Stimulated activated CD4-positive, alpha-beta T cell treated with anti-CD3 and anti-CD28 coated beads, Interleukin-1b, Interleukin-23, amount 100 ng/mL, for 24 hours (primary cell): Measurements from ENCODE around the gene GNG10.
"Not testable (repeated sequence)": the region's sequence is repeated elsewhere in the genome, so short reads cannot be mapped to it uniquely, and the experiment has no call there.

Experiments used
- DNase-seq, 4 experiments: peaks; one replicate each; pipeline ENCODE4 v3.0.0-alpha.2; 2020; ENCODE audit warnings: low read depth in 4 of 4, low spot score in 1 of 4

Gene GNG10

DNA sequence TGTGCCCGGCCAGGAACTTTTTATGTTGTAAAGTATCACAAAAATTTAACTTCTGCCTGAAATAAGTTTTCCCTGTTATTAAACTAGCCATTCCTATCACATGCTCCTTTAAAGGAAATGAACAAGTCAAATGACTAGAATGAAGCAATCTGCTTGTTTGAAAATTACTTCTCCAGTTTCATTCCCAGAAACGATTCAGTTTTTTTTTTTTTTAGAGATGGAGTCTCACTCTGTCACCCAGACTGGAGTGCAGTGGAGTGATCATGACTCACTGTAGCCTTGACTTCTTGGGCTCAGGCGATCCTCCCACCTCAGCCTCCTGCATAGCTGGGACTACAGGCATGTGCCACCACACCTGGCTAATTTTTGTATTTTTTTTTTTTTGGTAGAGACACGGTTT lies 13.3 kb upstream of the GNG10 start:
- DNase-seq = no peak

DNA sequence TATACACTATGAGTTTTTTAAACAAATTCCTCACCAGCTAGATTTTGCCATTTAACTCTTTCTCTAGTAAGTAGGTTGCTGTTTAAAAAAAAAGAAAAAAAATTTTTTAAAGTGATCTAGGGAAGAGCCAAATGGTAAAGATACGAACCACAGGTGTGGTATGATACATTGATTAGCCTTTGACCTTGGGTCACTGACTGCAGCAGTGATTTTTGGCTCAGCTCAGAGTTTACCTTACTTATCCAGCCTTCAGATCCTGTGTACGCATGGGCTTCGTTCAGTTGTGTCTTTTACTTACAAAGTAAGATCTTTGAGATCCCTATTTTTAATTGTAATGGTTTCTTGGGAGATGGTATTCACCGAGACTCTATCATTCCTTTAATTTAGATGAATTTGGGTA lies 12.4 kb upstream of the GNG10 start:
- DNase-seq = no peak

DNA sequence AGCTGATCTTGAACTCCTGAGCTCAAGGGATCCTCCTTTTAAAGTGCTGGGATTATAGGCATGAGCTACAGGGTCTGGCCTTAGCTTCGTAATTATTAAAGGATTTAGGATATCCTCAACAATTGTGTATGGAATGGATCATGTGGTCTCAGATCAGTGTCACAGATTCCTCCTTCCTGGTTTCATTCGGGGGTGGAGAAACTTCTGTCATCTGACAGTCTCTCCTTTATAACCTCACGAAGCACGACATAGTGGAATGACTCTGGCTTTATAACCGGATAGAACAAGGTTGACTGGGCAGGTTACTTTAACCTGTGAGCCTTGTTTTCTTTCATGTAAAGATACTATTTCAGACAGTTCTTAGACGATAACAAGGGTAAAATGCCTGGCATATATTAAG lies 4.4 kb upstream of the GNG10 start:
- no peak for DNase-seq

DNA sequence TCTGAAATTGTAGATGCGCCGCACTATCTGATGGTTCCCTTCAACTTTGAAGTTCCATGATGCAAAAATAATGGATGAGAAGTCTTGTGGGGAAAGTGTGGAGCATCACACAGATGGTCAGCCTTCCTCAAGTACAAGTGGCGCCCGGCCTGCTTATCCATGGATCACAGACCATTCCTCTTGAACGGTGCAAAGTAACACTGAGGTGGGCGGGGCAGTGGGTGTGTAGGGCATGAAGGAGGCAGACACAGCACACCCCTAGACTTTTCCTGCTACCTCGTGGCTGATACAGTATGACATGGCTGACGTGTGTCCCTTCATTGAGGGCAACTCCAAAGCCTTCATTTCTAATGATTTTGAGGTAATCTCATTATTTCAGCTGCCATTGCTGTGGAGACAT lies 2.5 kb upstream of the GNG10 start:
- no peak for DNase-seq

DNA sequence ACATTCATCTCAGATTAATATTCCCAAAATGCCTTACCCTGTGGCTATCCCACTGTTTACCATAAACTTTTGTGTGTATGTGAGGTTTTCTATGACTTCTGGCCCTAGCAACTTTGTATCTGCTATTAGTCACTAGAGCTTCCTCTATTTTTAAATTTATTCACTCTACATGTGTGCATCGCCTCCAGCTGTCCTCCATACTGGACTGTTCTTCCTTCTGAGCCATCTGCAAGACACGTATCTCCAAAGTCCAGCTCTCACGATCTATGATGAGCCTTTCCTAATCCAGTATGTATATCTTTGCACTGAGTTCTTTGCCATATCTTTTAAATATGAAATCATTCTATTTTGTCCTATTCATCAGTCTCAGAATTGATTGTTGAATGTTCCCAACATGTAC lies 1.7 kb upstream of the GNG10 start:
- DNase-seq = no peak

DNA sequence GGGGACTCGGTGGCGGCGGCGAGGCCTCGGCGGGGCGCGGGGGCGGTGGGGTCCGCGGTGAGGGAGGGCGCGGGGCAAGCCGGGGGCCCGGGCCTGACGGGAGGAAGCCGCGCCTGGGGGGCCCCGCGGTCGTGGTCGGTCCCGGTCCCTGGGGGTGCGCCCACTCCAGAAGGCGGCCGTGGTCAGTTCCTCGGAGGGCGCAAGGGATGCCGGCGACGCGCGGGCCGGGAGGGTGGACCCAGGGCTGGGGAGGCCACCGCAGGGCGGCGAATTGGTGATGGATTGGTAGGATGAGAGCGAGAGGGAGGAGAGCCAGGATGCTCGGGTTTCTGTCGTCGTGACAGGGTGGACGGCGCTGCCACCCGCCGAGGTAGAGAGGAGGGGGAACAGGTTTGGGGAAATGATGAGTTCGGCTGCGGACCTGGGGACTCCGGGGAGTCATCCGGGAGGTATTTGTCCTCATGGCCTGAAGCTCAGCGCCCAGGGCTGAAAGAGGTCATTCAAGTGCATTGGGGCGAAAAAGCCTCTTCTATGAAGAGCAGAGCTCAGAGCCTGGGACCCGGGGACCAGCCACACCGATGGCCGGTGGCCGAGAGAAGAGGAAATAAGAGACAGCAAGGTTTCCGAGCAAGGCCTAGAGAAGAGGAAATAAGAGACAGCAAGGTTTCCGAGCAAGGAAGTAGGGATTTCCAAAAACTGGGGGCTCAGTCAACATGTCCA lies 557 bp downstream of the GNG10 start:
- peak in 2 of 4 experiments; percentile 1 to 7 for DNase-seq

DNA sequence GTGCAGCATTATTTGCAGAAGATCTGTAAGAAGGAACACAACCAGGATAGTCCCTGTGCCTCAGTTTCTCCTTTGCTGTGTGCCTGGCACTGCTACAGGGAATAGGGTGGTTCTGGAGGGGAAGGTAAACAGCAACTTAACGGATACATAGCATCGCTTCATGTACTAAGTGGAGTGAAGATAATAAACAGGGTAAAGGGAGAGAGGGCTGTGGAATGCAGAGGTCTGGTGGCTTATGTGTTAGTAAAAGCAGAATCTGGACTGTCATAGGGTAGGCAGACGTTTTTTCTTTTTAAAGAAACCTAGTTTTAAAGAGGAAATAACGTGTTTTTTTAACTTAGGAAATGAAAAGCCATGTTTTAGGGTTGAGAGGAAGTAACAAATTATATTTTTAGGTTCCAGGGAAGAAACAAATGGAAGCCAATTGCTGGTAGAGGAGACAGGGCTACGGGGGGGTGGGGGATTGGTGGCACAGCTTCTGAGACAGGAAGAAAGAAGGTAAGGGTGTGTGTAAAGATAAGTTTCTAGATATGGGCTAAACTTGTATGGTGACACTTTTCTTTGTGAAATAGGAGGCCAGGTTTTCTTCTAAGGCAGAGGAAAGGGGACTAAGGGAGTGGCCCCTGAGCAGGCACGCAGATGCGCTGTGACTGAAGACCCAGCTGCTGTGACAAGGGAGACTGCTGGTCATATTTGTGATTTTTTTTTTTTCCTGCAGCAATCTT lies 1.3 kb downstream of the GNG10 start:
- no peak for DNase-seq

DNA sequence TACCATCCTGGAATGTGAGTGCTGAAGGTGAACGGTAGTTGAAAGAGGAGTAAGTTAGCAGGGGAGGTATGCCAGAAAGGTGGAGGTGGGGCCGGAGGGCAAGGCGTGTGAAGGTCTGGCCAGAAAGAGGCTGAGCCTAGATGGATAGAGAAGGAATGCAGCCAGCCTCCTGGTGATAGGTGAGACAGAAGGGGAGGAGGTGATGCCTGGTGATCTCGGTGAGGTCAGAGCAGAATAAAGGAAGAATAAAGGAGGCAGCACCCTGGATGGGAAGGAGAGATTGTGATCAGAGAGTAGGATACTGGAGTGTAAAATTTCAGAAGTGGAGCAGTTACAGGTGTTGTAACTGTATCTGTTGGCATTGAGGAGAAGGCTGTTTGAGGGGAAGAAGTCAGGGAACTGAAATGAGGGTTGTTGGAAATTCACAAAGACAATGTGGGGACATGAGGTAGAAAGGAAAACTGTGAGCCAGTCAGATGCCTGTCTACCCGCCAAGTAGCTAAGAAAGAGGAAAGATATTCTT lies 2.0 kb downstream of the GNG10 start:
- no peak for DNase-seq

DNA sequence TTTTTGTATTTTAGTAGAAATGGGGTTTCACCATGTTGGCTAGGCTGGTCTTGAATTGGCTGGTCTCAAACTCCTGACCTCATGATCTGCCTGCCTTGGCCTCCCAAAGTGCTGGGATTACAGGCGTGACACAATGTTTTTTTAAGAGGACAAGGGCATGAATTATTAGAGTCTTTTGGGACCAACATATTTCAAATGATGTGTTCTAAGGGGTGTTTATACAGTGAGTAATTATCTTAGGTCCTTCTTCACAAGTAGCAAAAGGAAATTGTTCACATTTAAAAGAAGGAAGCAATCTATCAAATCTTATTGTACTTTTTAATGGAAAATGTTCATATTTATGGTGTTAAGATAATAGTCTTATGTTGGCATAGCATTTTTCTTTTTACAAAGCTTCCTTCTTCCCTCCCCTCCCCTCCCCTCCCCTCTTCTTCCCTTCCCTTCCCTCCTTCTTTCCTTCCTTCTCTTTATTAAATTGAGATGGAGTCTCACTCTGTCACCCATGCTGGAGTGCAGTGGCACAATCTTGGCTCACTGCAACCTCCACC lies 6.7 kb downstream of the GNG10 start:
- DNase-seq = no peak

DNA sequence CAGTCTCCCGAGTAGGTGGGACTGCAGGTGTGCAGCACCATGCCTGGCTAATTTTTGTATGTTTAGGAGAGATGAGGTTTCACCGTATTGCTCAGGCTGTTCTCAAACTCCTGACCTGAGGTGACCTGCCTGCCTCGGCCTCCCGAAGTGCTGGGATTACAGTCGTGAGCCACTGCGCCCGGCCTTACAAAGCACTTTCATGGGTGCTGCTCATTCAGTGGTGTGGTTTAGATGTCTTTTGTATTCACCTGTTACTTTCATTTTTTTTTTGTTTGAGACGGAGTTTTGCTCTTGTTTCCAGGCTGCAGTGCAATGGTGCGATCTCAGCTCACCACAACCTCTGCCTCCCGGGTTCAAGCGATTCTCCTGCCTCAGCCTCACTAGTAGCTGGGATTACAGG lies 7.2 kb downstream of the GNG10 start:
- not testable (repeated sequence) for DNase-seq

DNA sequence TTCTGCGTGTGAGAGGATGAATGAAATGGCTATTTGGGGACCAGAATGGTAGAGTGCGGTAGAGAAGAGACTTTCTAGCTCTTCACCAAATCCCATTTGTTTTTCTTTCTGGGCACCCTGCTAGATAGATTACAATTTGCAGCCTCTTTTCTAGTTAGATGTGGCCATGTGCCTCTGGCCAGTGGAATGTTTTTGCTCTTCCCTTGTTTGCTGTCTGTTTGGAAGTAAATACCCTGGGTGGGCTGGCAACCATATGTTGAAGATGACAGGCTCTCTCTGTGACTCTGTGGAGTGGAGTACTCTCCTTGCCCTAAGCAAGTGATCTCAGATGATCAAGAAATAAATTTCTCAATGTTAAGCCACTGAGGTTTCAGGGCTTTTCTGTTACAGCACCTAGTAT lies 12.9 kb downstream of the GNG10 start:
- no peak for DNase-seq

DNA sequence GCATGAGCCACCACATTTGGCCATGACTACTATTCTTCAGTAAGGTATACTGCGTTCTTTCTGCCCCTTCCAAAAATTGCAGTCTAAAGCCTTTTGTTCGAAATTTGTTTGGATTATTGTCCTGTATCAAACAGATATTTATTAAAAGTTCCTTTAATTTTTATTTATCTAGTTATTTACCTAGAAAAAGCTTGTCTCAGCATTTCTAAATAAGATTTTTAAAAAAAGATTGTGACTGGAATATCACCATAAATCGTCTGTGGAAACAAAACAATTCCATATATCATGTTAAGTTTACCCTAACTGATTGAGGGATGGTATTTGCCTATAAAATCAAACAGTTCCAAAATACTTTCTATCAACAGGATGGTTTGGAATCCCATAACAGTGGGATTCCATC lies 14.7 kb downstream of the GNG10 start:
- DNase-seq = no peak

DNA sequence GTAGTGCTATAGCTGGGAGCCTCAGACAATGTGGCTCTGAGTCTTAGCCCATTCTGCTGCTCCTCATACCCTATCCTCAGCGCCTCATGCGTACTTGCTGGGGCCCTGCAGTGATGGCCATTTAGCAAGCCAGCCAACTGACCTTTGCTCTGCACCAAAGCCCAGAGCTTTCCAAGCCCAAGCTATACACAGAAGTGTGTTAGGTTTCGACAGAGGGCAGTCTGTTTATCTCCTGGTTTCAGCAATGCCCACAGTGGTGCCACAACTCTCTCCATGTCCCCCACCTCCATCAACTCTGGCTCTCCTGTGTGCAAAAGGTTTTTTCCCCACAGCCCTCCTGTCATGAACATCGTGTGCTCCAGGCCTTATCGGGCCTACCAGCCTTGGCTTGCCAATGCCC lies 16.9 kb downstream of the GNG10 start:
- no peak for DNase-seq

DNA sequence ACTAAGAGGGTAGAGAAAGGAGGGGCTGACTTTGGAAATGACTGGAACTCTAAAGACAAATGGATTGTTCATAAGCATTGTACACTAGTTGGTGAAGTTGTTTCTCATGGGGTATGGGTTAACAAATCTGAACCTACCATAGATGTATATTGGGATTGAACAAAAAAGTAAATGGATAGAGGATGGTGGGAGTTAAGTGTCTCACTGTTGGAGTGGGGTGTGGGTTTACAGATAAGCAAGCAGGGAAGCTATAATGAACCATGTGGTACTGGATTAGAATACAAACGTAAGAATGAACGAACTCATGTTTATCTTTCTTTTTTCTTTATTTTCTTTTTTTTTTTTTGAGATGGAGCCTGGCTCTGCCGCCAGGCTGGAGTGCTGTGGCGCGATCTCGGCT lies 17.8 kb downstream of the GNG10 start:
- DNase-seq = no peak

DNA sequence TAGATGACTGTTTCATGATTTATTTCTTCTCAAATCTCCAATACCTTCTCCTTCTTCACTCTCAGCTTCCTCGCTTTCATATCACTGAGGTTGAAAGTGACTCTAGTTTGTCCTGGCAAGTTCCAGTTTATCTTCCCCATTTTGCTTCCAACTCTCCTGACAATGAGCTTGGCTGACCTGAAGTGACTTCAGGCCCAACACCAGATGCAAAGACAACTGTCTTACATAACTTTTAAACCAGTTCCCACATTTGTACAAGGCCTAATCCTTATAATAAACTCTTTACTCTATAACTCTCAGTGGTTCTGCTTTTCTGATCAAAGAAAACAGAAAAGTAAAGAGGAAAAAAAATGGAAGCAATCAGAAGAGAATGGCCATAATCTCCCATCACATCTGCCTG lies 22.0 kb downstream of the GNG10 start:
- DNase-seq = no peak

DNA sequence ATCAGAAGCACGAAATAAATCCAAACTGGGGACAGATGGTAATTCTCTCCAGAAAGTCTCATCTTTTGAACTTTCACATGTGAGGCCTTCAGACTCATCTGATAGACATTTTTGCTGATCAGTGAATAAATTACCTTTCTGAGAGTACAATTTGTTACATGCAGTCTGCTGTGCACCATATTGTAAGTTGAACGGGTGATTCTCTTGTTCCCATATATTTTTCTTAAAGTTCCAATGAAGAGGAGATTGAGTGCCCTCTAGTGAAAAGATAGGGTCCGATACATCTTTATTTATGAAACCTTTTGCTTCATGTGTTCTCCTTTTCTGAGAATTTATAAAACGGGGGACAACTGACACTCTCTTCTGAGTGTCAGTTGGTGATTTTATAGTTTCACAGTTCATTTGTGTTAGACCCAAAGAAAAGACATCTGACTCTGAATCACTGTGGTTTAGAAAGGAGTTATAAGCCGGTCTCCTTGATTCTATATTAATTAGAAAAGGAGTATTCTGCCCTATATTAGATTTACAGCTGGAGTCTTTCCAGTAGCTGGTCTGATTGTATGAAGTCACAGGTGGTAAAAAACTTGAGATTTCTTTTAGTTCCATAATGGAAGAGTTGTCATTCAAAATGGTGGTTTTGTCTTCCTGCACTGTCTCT lies 30.4 kb downstream of the GNG10 start:
- DNase-seq = no peak

DNA sequence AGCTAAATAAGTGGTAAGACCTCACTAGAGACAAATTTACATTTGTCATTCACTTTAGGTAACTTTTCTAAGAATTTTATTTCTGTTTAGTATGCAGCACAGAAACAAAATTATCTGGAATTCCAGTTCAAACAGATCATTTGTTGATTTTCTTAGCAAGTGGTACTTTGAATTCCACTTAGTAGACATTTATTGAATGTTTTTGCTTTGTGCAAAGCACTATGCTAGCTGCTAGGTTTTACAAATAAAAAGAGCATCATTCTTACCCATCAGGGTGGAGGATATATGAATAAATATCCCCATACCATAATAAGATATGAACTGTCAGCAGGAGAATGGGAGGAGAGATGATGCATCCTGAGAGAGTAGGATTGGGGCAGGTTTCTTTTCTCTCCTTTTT lies 35.4 kb downstream of the GNG10 start:
- DNase-seq = no peak

DNA sequence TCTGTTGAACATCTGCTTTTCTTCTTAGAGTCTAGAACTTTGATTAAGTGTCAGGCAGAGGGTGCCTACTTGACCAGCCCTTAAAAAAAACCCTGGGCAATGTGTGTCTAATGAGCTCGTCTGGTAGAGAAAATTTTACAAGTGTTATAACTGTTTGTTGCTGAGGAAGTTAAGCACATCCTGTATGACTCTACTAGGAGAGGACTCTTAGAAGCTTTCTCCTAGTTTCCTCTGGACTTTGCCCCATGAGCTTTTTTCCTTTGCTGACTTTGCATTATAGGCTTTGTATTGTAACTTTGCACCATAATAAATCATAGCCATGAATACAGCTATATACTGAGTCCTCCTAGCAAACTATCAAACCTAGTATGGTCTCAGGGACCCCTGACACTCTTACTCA lies 39.4 kb downstream of the GNG10 start:
- DNase-seq = no peak

DNA sequence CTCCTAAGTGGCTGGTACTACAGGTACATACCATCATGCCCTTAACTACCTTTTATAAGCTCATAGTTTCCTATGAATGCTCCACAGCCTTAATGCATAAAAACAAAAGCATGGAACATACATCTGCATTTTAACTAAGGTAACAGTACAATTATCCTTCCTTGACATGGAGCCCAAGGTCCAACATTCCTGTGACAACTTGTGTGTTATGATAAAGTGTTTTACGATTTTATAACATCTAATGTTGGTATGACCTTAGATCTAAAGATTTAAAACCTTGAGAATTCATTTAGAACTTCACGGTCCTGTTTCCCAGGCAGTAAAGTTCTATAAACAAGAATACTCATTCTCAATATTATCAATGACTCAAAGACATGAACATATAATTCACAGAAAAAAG lies 43.1 kb downstream of the GNG10 start:
- no peak for DNase-seq

DNA sequence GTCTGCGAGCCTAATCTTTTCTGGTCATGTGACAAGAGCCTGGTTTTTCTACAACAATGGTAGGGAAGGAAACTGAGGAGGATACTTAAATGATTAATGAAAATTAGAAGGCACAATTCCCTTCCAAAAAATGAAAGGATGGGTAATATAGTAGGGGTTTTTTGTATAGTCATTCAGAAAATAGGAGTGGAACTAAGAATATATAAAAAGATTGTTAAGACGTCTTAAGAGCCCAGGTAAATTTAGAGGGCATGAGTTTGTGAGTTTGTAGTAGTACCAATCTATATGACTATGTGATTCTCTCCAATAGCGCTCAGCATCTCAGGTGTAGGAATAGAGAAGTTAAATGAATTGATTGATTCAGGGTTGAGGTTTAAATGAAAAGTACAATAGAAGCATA lies 50.1 kb downstream of the GNG10 start:
- DNase-seq = no peak

DNA sequence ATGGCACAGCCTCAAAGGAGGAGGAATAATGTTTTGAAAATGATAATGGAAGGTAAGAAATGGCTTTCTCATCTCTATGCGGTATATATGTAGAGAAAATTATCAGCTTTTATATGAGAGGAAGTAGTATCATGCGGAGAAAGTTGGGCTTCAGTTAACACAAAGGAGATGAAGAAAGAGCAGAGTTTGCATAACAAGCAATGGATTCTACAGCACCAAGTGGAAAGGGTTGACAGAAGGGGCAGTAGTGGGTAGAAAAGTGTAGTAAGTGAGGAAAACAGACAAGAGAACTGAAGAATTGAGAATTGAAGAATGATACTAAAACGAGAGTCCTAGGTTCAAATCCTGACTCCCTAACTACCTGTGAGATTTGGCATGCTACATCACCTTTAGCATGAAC lies 51.0 kb downstream of the GNG10 start:
- DNase-seq = no peak

DNA sequence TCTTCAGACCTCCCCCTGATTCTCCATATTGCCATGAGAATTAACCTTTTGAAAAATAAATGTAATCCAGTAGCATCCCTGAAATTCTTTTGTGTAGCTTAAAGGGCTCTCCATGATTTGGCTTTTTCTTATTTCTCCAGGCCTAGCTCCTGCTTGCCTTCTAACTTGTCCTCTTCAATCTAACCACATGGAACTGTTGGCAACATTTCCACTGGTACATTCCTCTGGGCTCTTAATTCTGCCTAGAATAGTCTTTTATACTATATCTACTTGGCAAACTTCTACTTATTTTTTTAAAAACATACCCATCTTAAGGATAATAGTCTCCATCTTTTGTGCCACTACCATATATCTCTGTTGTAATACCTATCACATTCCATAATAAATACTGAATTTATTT lies 54.1 kb downstream of the GNG10 start:
- DNase-seq = no peak
